Coronary artery (tissue), 2 donors: ENCODE results near the gene AGPAT3.

Experiments
- DNase-seq: peaks from one replicate; pipeline ENCODE4 v3.0.0-alpha.2; 2017; ENCODE audit warnings: low spot score
- H3K27ac ChIP-seq, 2 donors: fragments of 200-600 bp; sonication (generic); one replicate each; pipeline ENCODE4 v1.5.1; 2016 to 2019
- H3K4me3 ChIP-seq: fragments of 200-600 bp; sonication (generic); 2 replicates; pipeline ENCODE4 v1.5.1; 2016; ENCODE audit warnings: mild to moderate bottlenecking, moderate library complexity
- CTCF ChIP-seq: fragments of 200-600 bp; sonication (generic); IDR thresholded peaks from one replicate; pipeline ENCODE4 v1.5.1; 2019; ENCODE audit warnings: antibody characterized with exemption

AGPAT3 gene

GRCh38 chr21:43972850-43973633 lies 108.0 kb downstream of the AGPAT3 start:
- H3K4me3 ChIP-seq, result no peak overlapping the region
- H3K27ac ChIP-seq, result no peak overlapping the region
- TF ChIP-seq CTCF, result no peak
- DNase-seq, result no peak

GRCh38 chr21:43973634-43973955 lies 108.6 kb downstream of the AGPAT3 start:
- no peak overlapping the region for H3K4me3 ChIP-seq
- no peak for DNase-seq
- no peak for TF ChIP-seq CTCF
- no peak overlapping the region for H3K27ac ChIP-seq

GRCh38 chr21:43974791-43975468 lies 109.9 kb downstream of the AGPAT3 start:
- no peak for DNase-seq
- TF ChIP-seq CTCF, result no peak
- Histone ChIP-seq H3K4me3 (no peak overlapping the region), H3K27ac (no peak overlapping the region)

- DNase-seq, result peak; percentile 81
- peak; percentile 92 for TF ChIP-seq CTCF
- H3K4me3 ChIP-seq, result no peak overlapping the region
- H3K27ac ChIP-seq, result no peak overlapping the region
These were observed 110.6 kb downstream of the AGPAT3 start for GRCh38 chr21:43975469-43976098.

- H3K4me3 ChIP-seq, result no peak overlapping the region
- no peak for TF ChIP-seq CTCF
- H3K27ac ChIP-seq, result no peak overlapping the region
- DNase-seq, result no peak
These were observed 111.6 kb downstream of the AGPAT3 start for GRCh38 chr21:43976661-43977060.

- DNase-seq, result no peak
- Histone ChIP-seq H3K4me3 (no peak overlapping the region), H3K27ac (no peak overlapping the region)
- no peak for TF ChIP-seq CTCF
These were observed 113.0 kb downstream of the AGPAT3 start for GRCh38 chr21:43978060-43978459.
